NCI-H1930 (cell line): Measurements from ENCODE around the gene KNOP1.

ENCODE experiments used
- DNase-seq, 2 experiments: peaks; one replicate each; lab custom pipeline; 2025; lab: John Stamatoyannopoulos, UW

Gene KNOP1

GRCh38 chr16:19707569-19708295 is 10.3 kb downstream of the KNOP1 start:
- DNase-seq: no peak

GRCh38 chr16:19706846-19707245 is 11.2 kb downstream of the KNOP1 start:
- no peak for DNase-seq

- no peak for DNase-seq
Observed at GRCh38 chr16:19705843-19706242, 12.2 kb downstream of the KNOP1 start.

GRCh38 chr16:19705146-19705501 is 12.9 kb downstream of the KNOP1 start:
- no peak for DNase-seq

GRCh38 chr16:19704321-19705145 is 13.5 kb downstream of the KNOP1 start:
- DNase-seq: no peak

GRCh38 chr16:19703172-19703889 is 14.7 kb downstream of the KNOP1 start:
- no peak for DNase-seq

GRCh38 chr16:19701091-19701490 is 16.9 kb downstream of the KNOP1 start:
- no peak for DNase-seq

- DNase-seq: no peak
Observed at GRCh38 chr16:19700319-19700781, 17.7 kb downstream of the KNOP1 start.

- DNase-seq: no peak
Observed at GRCh38 chr16:19699472-19699871, 18.6 kb downstream of the KNOP1 start.

- DNase-seq: no peak
Observed at GRCh38 chr16:19698480-19699465, 19.3 kb downstream of the KNOP1 start.

GRCh38 chr16:19697756-19698318 is 20.2 kb downstream of the KNOP1 start:
- no peak for DNase-seq

- no peak for DNase-seq
Observed at GRCh38 chr16:19696961-19697360, 21.1 kb downstream of the KNOP1 start.

GRCh38 chr16:19696328-19696727 is 21.7 kb downstream of the KNOP1 start:
- DNase-seq: no peak

GRCh38 chr16:19694989-19695388 is 23.0 kb downstream of the KNOP1 start:
- no peak for DNase-seq

GRCh38 chr16:19691161-19691711 is 26.8 kb downstream of the KNOP1 start:
- no peak for DNase-seq

GRCh38 chr16:19690196-19690595 is 27.8 kb downstream of the KNOP1 start:
- no peak for DNase-seq

GRCh38 chr16:19689342-19689741 is 28.7 kb downstream of the KNOP1 start:
- DNase-seq: no peak

GRCh38 chr16:19688396-19689024 is 29.5 kb downstream of the KNOP1 start:
- DNase-seq: no peak

- DNase-seq: no peak
Observed at GRCh38 chr16:19687279-19687678, 30.7 kb downstream of the KNOP1 start.

- no peak for DNase-seq
Observed at GRCh38 chr16:19685176-19685575, 32.9 kb downstream of the KNOP1 start.
